Body of pancreas (tissue), 4 donors: ENCODE measurements around the gene PITRM1. TPM values are rescaled to one million over a fixed set of nuclear protein-coding genes. Genes with fewer than 3 reads are reported as not detected.

ENCODE experiments used
- ATAC-seq: fragments of 150-250 bp; one replicate; pipeline ENCODE4 v1.9.1; 2016
- DNase-seq, 4 donors: peaks; one replicate each; pipeline ENCODE4 v3.0.0-alpha.2; 2019
- H3K27ac ChIP-seq, 4 donors: fragments of 200-600 bp; sonication (generic); 1 replicate in 3 of 4; 2 replicates in 1 of 4; pipeline versions ENCODE4 v1.5.1 to v1.6.1; 2016 to 2019; ENCODE audit warnings: mild to moderate bottlenecking in 1 of 4, mixed read lengths in 1 of 4, moderate library complexity in 1 of 4
- H3K27me3 ChIP-seq, 2 donors: fragments of 200-600 bp; sonication (generic); one replicate each; pipeline ENCODE4 v1.6.0; 2016; ENCODE audit warnings: mild to moderate bottlenecking in 1 of 2
- H3K36me3 ChIP-seq, 2 donors: fragments of 200-600 bp; sonication (generic); replicated peaks in 1 of 2; 2 replicates each; pipeline ENCODE4 v1.5.1; 2016; ENCODE audit warnings: low read depth in 2 of 2; ENCODE audit not compliant: insufficient read depth in 1 of 2
- H3K4me1 ChIP-seq: fragments of 200-600 bp; sonication (generic); one replicate; pipeline ENCODE4 v1.6.0; 2016
- H3K4me3 ChIP-seq, 2 donors: fragments of 200-600 bp; sonication (generic); 1 replicate in 1 of 2; 2 replicates in 1 of 2; pipeline ENCODE4 v1.5.1; 2016 to 2019
- H3K9me3 ChIP-seq, 3 donors: fragments of 200-600 bp; sonication (generic); 1 replicate in 2 of 3; 2 replicates in 1 of 3; pipeline ENCODE4 v1.5.1; 2016
- POLR2A ChIP-seq, 3 donors: fragments of 450-650 bp; IDR thresholded peaks; one replicate each; pipeline ENCODE4 v1.6.1; 2016; ENCODE audit warnings: antibody characterized with exemption in 3 of 3, mild to moderate bottlenecking in 2 of 3
- WGBS, 2 donors: methylation state at CpG; one replicate each; pipeline ENCODE4 v1.1.5; 2017; 5-methylcytosine and 5-hydroxymethylcytosine counted together
- intact Hi-C: fragments of 100-400 bp; cut with DNase I; formaldehyde crosslinking; loops from one replicate; pipeline ENCODE4 v1.15.1; 2023
- total RNA-seq, 2 donors: library from RNA; depleted of rRNA; stranded (reverse); fragments of >200 nt; gene quantifications; one replicate each; pipeline ENCODE4 v1.1.0, GENCODE V29; 2016
- TF ChIP-seq, protein P1 (sequence below), 7 experiments: fragments of 450-650 bp in 4 of 7; fragments of 200-600 bp in 3 of 7; sonication (generic) in 3 of 7; IDR thresholded peaks; one replicate each; pipeline ENCODE4 v1.5.1; 2016 to 2019; ENCODE audit warnings: antibody characterized with exemption in 7 of 7

PITRM1 gene
- total RNA-seq, 2 donors from 2014 or later = 34.9 to 45.4 TPM

DNA sequence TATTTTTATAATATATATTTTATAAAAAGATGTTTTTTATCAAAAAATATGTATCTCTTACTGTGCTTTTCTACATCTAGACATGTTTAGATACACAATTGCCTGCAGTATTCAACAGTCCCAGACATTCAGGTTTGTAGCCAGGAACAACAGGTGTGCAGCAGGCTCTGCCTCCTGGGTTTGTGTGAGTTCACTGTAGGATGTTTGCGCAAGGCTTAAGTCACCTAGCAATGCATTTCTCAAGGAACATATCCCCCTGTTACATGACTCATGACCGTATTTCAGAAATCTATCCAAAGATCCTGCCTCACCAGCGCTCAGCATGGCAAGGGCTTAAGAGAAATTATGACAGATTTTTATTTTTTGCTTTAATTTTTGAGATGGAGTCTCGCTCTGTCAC, 41.5 kb downstream of the PITRM1 start:
- ATAC-seq (no peak), DNase-seq (no peak)
- intact Hi-C loops = no loop called here
- Histone ChIP-seq H3K27me3 (no peaks in the 10 kb centered on the region), H3K36me3 (no peaks in the 10 kb centered on the region), H3K4me1 (peaks cover 15% of the 10 kb centered on the region), H3K27ac (no peak overlapping the region), H3K4me3 (no peak overlapping the region), H3K9me3 (peaks cover 0 to 6% (median 0%) of the 10 kb centered on the region in 3 donors)
- 78 to 95% methylated on average over 4 of the region's 4 CpGs for WGBS, 2 donors
- TF ChIP-seq POLR2A (IDR thresholded peaks at IDR 0.05) = no peak
- TF ChIP-seq, protein P1, sequence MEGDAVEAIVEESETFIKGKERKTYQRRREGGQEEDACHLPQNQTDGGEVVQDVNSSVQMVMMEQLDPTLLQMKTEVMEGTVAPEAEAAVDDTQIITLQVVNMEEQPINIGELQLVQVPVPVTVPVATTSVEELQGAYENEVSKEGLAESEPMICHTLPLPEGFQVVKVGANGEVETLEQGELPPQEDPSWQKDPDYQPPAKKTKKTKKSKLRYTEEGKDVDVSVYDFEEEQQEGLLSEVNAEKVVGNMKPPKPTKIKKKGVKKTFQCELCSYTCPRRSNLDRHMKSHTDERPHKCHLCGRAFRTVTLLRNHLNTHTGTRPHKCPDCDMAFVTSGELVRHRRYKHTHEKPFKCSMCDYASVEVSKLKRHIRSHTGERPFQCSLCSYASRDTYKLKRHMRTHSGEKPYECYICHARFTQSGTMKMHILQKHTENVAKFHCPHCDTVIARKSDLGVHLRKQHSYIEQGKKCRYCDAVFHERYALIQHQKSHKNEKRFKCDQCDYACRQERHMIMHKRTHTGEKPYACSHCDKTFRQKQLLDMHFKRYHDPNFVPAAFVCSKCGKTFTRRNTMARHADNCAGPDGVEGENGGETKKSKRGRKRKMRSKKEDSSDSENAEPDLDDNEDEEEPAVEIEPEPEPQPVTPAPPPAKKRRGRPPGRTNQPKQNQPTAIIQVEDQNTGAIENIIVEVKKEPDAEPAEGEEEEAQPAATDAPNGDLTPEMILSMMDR (IDR thresholded peaks at IDR 0.05) = no peak

DNA sequence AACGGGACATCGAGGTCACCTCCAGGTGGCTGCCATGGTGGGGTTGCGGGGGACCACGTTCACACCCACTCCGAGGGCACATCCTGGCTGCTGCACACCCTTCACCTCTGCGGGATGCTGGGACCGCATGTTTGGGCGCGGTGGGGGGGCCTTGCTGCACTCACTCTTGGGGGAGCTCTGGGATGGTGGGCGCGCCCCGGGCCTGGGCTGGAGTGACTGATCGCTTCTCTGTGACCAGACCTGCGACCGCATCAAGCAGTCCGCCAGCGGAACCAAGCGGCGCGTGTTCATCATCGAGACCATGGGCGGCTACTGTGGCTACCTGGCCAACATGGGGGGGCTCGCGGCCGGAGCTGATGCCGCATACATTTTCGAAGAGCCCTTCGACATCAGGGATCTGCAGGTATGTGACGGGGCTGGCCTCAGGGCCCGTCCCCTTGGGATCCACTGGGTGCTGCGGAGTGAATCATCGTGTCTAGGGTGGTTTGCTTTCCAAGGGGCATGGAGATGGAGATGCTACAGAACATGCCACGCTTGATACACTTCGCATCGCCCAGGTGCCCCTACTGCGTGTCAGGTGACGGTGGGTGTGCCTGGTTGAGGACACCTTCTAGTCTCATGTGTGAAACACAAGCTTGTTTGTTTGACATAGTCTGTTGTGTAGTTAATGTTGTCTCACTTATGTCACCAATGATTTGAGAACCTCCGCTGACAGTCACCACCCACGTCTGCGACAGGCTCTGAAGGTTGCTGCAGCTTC, 42.8 kb downstream of the PITRM1 start:
- Histone ChIP-seq H3K27ac (no peak overlapping the region), H3K4me1 (peaks cover 15% of the 10 kb centered on the region), H3K36me3 (no peaks in the 10 kb centered on the region), H3K27me3 (no peaks in the 10 kb centered on the region), H3K9me3 (peaks cover 0 to 6% (median 0%) of the 10 kb centered on the region in 3 donors), H3K4me3 (no peak overlapping the region)
- TF ChIP-seq, protein P1 (IDR thresholded peaks at IDR 0.05) = no peak
- no peak for TF ChIP-seq POLR2A (IDR thresholded peaks at IDR 0.05)
- ATAC-seq (no peak), DNase-seq (no peak)
- WGBS, 2 donors = 89 to 95% methylated on average over 17 to 34 of the region's 40 CpGs
- intact Hi-C loops = no loop called here

DNA sequence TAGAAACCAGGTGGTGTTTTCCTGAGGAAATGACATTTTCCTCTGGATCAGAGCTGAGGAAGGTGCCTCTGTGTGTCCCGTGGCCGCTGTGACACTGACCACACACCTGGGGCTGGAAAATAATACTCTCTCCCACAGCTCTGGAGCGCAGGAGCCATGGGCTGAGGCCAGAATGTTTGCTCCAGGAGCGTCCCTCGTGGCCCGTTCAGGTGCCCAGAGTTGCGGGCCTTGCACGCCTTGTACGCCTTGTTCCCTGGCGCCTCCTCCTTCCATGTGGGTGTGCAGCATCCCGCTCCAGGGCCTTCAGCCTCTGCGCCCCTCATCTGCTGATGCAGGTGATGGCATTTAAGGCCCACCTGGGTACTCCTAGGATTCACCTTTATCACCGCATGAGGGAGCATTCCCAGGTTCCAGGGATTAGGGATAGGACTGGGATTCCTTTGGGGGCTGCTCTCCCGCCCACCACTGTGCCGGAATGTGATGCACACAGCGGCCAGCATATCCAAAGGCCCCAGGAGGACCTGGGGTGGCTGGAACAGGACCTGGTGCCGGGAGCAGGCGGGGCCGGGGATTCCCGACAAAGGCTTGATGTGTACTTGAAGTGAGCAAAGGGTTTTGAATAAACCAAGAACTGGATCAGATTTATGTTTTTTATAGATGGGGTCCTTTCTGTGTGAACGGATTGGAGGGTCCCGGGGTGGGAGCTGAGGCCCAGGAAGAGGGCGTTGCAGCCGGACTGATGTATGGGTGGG, 44.0 kb downstream of the PITRM1 start:
- no peak for TF ChIP-seq POLR2A (IDR thresholded peaks at IDR 0.05)
- TF ChIP-seq, protein P1 (IDR thresholded peaks at IDR 0.05) = no peak
- H3K27me3 ChIP-seq = no peaks in the 10 kb centered on the region
- no peak for ATAC-seq
- DNase-seq = no peak
- no peaks in the 10 kb centered on the region for H3K36me3 ChIP-seq
- intact Hi-C loops = no loop called here
- peaks cover 15% of the 10 kb centered on the region for H3K4me1 ChIP-seq
- H3K4me3 ChIP-seq = no peak overlapping the region
- H3K9me3 ChIP-seq = peaks cover 0 to 6% (median 0%) of the 10 kb centered on the region in 3 donors
- H3K27ac ChIP-seq = no peak overlapping the region
- 91 to 93% methylated on average over 22 to 24 of the region's 24 CpGs for WGBS, 2 donors

DNA sequence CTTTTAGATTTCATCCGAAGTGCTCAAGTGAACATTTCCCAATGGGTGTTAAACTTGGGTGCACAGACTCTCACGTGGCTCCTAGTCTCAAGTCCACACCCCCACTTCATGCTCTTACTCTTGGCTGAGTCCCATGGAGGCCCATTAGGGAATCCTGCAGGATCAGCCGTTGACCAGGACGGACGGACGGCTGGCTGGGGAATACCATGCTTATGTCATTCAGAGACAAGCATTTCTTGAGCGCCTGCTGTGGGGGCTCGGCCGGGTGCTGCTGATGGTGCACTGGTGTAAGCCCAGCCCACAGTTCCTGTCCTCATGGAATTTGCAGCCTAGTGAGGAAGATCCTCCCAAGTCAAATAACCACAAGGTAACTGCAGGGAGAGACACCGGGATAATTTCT, 44.7 kb downstream of the PITRM1 start:
- intact Hi-C loops = no loop called here
- peaks cover 0 to 1% of the 10 kb centered on the region in 2 donors for H3K36me3 ChIP-seq
- 86 to 97% methylated on average over 9 to 10 of the region's 10 CpGs for WGBS, 2 donors
- no peak overlapping the region for H3K4me3 ChIP-seq
- no peak overlapping the region for H3K27ac ChIP-seq
- no peaks in the 10 kb centered on the region for H3K27me3 ChIP-seq
- ATAC-seq (no peak), DNase-seq (no peak)
- peaks cover 0 to 6% (median 0%) of the 10 kb centered on the region in 3 donors for H3K9me3 ChIP-seq
- TF ChIP-seq, protein P1 (IDR thresholded peaks at IDR 0.05) = no peak
- no peak for TF ChIP-seq POLR2A (IDR thresholded peaks at IDR 0.05)
- H3K4me1 ChIP-seq = peaks cover 15% of the 10 kb centered on the region
